Keratinocyte (primary cell): ENCODE measurements around the gene GPN3. TPM values are rescaled to one million over a fixed set of nuclear protein-coding genes. Genes with fewer than 3 reads are reported as not detected.

ENCODE experiments used
- DNase-seq: peaks from one replicate; pipeline ENCODE4 v3.0.0-alpha.2; 2011; ENCODE audit warnings: low read depth, missing footprints, low spot score
- FAIRE-seq: peaks from 2 replicates; lab custom pipeline; 2011; peaks lifted over from hg19 to GRCh38; lab: Jason Lieb, UNC
- H2AFZ ChIP-seq: 2 replicates; pipeline ENCODE4 v1.6.0; 2012; ENCODE audit warnings: low read length, control low read depth, inconsistent platforms; ENCODE audit not compliant: control insufficient read depth
- H3K27ac ChIP-seq: 2 replicates; pipeline ENCODE4 v1.5.1; 2011; ENCODE audit warnings: low read length; ENCODE audit not compliant: control insufficient read depth, insufficient read depth
- H3K27me3 ChIP-seq: 3 replicates; pipeline ENCODE4 v1.6.0; 2011; ENCODE audit warnings: low read length; ENCODE audit not compliant: control insufficient read depth, insufficient read depth; ENCODE audit errors: extremely low read depth
- H3K36me3 ChIP-seq, 2 experiments: 2 replicates in 1 of 2; 3 replicates in 1 of 2; pipeline ENCODE4 v1.5.1; 2011; ENCODE audit warnings: low read length in 2 of 2, mild to moderate bottlenecking in 1 of 2; ENCODE audit not compliant: control insufficient read depth in 2 of 2, insufficient read depth in 2 of 2; ENCODE audit errors: extremely low read depth in 1 of 2
- H3K4me1 ChIP-seq: 3 replicates; pipeline ENCODE4 v1.5.1; 2011; ENCODE audit warnings: low read length; ENCODE audit not compliant: control insufficient read depth, insufficient read depth; ENCODE audit errors: extremely low read depth
- H3K4me2 ChIP-seq: 3 replicates; pipeline ENCODE4 v1.6.0; 2011; ENCODE audit warnings: low read depth, low read length; ENCODE audit not compliant: control insufficient read depth, insufficient read depth; ENCODE audit errors: extremely low read depth
- H3K4me3 ChIP-seq, 3 experiments: fragments of 200-600 bp in 1 of 3; sonication (generic) in 1 of 3; 2 replicates in 2 of 3; 3 replicates in 1 of 3; pipeline ENCODE4 v1.5.1; 2011 to 2016; ENCODE audit warnings: low read length in 3 of 3, mild to moderate bottlenecking in 3 of 3, control low read depth in 2 of 3, inconsistent platforms in 1 of 3, low read depth in 1 of 3, mixed read lengths in 1 of 3, mixed run types in 1 of 3, moderate library complexity in 1 of 3; ENCODE audit not compliant: control insufficient read depth in 2 of 3, insufficient read depth in 2 of 3; ENCODE audit errors: extremely low read depth in 1 of 3
- H3K79me2 ChIP-seq: 2 replicates; pipeline ENCODE4 v1.6.0; 2012; ENCODE audit warnings: low read length; ENCODE audit not compliant: control insufficient read depth, insufficient read depth
- H3K9ac ChIP-seq: 3 replicates; pipeline ENCODE4 v1.6.0; 2011; ENCODE audit warnings: low read length; ENCODE audit not compliant: control insufficient read depth, insufficient read depth; ENCODE audit errors: extremely low read depth
- H3K9me1 ChIP-seq: 3 replicates; pipeline ENCODE4 v1.6.0; 2011; ENCODE audit warnings: low read length; ENCODE audit not compliant: control insufficient read depth, insufficient read depth; ENCODE audit errors: extremely low read depth
- H3K9me3 ChIP-seq: 2 replicates; pipeline ENCODE4 v1.5.1; 2012; ENCODE audit warnings: low read depth, low read length; ENCODE audit not compliant: control insufficient read depth
- H4K20me1 ChIP-seq: 3 replicates; pipeline ENCODE4 v1.6.0; 2011; ENCODE audit warnings: low read length; ENCODE audit not compliant: control insufficient read depth, insufficient read depth; ENCODE audit errors: extremely low read depth
- EZH2 ChIP-seq: IDR thresholded peaks from one replicate; pipeline ENCODE4 v1.6.1; 2012; ENCODE audit warnings: inconsistent platforms, mild to moderate bottlenecking, low read length, moderate library complexity
- dilution Hi-C: fragments of 300-500 bp; cut with MboI; formaldehyde crosslinking; loops from one replicate; pipeline ENCODE4 v1.7.0; 2020; ENCODE audit warnings: low sequenced_read_pairs; ENCODE audit not compliant: extremely low pct_ligation_motif_present
- polyA plus RNA-seq, 5 experiments: library from polyadenylated mRNA; depleted of rRNA in 3 of 5; stranded (reverse) in 3 of 5; stranded (forward) in 1 of 5; unstranded in 1 of 5; fragments of >200 nt; gene quantifications; 1 replicate in 1 of 5; 2 replicates in 3 of 5; 3 replicates in 1 of 5; pipeline versions ENCODE4 v1.2.1 to v1.2.3, GENCODE V29; 2011 to 2012; ENCODE audit warnings: missing spikeins in 2 of 5, low read depth in 1 of 5, low replicate concordance in 1 of 5
- TF ChIP-seq, protein P1 (sequence below), 3 experiments: IDR thresholded peaks in 1 of 3; conservative IDR thresholded peaks in 1 of 3; optimal IDR thresholded peaks in 1 of 3; 2 replicates in 2 of 3; 3 replicates in 1 of 3; pipeline versions ENCODE3 to v1.5.1; 2011; ENCODE audit warnings: low read length in 3 of 3, mild to moderate bottlenecking in 3 of 3, moderate library complexity in 2 of 3, control low read depth in 1 of 3, inconsistent platforms in 1 of 3; ENCODE audit not compliant: insufficient read depth in 2 of 3; ENCODE audit errors: extremely low read depth in 1 of 3

The GPN3 gene
- polyA plus RNA-seq, 1 donor (not counting 4 experiments of a cell fraction or from before 2014, with no cell fraction given) = 35.5 TPM

DNA sequence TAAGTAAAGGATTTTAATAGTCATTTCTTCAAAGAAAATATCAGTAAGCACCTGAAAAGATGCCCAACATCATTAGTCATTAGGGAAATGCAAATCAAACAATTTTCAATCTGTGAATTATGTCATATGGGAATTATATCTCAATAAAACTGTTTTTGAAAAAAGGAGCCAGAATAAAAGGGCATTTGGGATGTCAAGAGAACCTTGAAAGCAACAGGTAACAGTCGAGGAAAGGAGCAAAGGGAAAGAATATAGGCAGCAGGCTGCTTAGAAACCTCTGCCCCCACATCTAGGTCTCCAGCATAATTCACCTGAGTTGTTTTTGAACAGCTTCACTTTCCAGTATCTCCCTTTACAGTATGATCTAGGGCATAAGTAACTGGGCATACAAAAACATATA is 46.3 kb upstream of the GPN3 start:
- Histone ChIP-seq H3K79me2 (no peaks in the 10 kb centered on the region), H3K4me3 (no peak overlapping the region), H3K4me2 (no peak overlapping the region), H3K36me3 (no peaks in the 10 kb centered on the region), H2AFZ (no peak overlapping the region), H3K27me3 (no peaks in the 10 kb centered on the region), H3K9me3 (no peaks in the 10 kb centered on the region), H3K9me1 (no peaks in the 10 kb centered on the region), H4K20me1 (no peaks in the 10 kb centered on the region), H3K9ac (no peak overlapping the region), H3K4me1 (peaks cover 2% of the 10 kb centered on the region), H3K27ac (no peak overlapping the region)
- DNase-seq (no peak), FAIRE-seq (no peak)
- dilution Hi-C loops = no loop called here
- TF ChIP-seq, protein P1, sequence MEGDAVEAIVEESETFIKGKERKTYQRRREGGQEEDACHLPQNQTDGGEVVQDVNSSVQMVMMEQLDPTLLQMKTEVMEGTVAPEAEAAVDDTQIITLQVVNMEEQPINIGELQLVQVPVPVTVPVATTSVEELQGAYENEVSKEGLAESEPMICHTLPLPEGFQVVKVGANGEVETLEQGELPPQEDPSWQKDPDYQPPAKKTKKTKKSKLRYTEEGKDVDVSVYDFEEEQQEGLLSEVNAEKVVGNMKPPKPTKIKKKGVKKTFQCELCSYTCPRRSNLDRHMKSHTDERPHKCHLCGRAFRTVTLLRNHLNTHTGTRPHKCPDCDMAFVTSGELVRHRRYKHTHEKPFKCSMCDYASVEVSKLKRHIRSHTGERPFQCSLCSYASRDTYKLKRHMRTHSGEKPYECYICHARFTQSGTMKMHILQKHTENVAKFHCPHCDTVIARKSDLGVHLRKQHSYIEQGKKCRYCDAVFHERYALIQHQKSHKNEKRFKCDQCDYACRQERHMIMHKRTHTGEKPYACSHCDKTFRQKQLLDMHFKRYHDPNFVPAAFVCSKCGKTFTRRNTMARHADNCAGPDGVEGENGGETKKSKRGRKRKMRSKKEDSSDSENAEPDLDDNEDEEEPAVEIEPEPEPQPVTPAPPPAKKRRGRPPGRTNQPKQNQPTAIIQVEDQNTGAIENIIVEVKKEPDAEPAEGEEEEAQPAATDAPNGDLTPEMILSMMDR (optimal IDR thresholded peaks at IDR 0.05 in 1 of 3, IDR thresholded peaks at IDR 0.05 in 1 of 3, conservative IDR thresholded peaks at IDR 0.05 in 1 of 3; ENCODE audit: extremely low read depth in 1 of 3, insufficient read depth in 2 of 3, low read length in 3 of 3) = no peak
- no peak for TF ChIP-seq EZH2

DNA sequence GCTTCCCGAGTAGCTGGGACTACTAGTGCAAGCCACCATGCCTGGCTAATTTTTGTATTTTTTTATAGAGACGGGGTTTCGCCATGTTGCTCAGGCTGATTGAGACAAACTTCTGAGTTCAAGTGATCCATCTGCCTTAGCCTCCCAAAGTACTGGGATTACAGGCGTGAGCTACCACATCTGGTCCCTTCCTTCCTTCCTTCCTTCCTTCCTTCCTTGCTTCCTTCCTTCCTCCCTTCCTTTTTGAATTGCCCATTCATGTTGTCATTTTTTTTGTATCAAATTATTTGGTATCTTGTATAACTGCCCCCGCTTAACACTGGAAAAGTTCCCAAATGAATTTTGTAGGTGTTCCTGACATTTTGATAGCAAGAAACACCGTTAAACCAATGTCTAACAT is 45.8 kb upstream of the GPN3 start:
- dilution Hi-C loops = no loop called here
- no peak for FAIRE-seq

More for the DNA sequence above, 45.8 kb upstream of the GPN3 start:
- no peaks in the 10 kb centered on the region for H3K79me2 ChIP-seq
- TF ChIP-seq, protein P1 (optimal IDR thresholded peaks at IDR 0.05 in 1 of 3, IDR thresholded peaks at IDR 0.05 in 1 of 3, conservative IDR thresholded peaks at IDR 0.05 in 1 of 3; ENCODE audit: extremely low read depth in 1 of 3, insufficient read depth in 2 of 3, low read length in 3 of 3) = no peak
- TF ChIP-seq EZH2 = no peak
- H3K4me2 ChIP-seq = no peak overlapping the region
- no peaks in the 10 kb centered on the region for H3K9me3 ChIP-seq
- no peaks in the 10 kb centered on the region for H4K20me1 ChIP-seq
- H3K9ac ChIP-seq = no peak overlapping the region
- no peak for DNase-seq
- no peak overlapping the region for H2AFZ ChIP-seq
- H3K27me3 ChIP-seq = no peaks in the 10 kb centered on the region
- H3K4me1 ChIP-seq = peaks cover 2% of the 10 kb centered on the region
- H3K4me3 ChIP-seq = no peak overlapping the region
- H3K27ac ChIP-seq = no peak overlapping the region
- H3K36me3 ChIP-seq = no peaks in the 10 kb centered on the region
- no peaks in the 10 kb centered on the region for H3K9me1 ChIP-seq
